ENCODE results near the gene CRNKL1.

Gene CRNKL1

DNA sequence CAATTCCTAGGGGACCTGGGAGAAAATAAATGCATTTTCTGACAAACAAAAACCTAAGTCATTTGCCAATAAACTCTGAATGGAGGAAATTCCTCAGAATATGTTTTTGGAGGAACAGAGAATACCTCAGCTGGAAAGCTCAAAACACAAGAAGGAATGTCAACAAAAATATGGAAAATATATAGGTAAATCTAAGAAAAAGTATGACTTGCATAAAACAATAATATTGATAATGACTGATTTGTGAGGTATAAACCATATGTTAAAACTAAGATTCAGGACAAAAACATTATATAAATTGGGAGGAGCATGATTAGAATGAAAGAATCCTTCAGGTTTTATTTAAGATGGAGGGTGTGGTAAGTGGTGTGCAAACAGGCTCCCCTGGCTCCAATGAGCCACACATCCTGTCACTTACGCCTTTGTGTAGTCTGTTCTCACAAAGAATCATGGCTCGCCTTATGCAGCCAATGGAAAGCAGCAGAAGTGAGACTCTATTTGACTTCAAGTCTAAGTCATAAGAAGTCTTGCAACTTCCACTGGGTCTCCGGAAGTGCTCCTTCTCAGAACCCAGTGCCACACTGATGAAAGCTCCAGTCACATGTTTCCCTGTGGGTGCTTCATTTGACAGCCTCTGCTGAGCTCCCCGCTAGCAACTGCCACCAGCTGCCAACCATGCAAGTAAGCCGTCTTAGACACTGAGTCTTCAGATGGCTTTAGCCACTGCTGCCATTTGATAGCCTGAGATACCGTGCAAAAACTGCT is 8.2 kb upstream of the CRNKL1 start:
- no peak for DNase-seq

DNA sequence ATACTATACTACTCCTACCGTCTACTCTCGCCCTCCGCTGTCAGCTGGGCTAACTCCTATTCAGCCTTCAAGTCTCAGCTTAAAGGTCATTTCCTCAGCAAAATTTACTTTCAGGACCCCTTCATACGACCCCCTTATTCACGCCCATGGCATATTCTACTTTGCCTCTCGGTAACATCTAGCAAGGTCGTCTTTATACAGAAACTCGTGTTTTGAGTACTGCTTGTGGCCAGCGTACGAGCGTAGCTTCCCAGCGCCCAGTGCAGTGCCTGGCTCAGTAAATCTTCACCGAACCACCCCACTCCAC is 546 bp downstream of the CRNKL1 start:
- no peak for DNase-seq

DNA sequence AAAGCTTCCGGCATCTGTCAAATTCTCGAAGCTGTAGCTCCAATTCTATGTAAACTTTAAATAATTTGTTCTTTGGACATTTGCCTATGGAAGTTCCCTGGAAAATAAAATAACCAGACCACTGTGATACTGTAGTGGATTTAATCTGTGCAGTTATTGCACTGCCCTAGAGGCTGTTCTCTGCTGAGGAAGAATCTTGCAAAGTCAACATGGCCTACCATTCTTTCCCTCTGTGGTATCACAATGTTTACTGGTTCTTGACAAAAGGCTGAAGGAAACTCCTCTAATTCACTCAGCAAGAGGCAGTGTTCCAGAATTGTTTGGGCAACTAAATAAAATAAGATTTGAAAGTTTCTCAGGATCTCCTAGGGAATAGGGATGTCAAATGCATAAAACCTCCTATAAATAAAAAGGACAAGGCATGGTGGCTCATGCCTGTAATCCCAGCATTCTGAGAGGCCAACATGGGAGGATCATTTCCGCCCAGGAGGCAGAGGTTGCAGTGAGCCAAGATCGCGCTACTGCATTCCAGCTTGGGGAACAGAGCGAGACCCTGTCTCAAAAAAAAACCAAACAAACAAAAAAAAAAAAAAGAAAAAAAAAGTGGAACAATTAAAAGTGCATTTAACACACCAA is 12.4 kb downstream of the CRNKL1 start:
- DNase-seq, result no peak

DNA sequence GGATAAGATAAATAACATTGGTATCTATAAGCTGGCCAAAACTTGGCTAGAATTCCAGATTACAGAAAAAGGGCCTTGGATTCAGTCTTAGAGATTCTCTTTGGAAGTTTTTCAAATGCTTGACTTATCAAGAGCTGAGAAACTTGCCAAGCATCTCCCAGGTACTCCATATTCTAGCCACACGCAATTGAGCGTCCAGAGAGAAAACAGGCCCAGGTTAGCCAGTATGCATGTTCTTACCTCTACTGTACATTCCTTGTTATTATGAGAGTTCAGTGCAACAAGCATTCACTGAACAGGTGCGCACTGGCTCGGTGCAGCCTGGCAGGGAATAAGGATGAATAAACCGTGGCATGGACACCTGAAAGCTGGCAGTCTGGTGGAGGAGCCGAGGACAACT is 13.7 kb downstream of the CRNKL1 start:
- DNase-seq, result no peak

DNA sequence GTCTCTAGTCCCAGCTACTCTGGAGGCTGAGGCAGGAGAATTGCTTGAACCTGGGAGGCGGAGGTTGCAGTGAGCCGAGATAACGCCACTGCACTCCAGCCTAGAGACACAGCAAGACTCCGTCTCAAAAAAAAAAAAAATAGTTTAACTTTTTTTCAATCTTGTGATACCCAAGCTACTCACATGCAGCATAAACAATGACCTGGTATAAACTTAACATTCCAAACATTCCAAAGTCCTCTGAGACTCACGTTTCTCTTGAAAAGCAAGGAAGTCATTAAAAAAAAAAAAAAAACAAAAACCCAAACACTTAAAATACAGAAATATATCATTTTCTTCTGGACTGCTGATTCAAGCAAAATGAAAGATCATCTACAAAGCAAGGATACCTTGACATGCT is 14.3 kb downstream of the CRNKL1 start:
- no peak for DNase-seq

DNA sequence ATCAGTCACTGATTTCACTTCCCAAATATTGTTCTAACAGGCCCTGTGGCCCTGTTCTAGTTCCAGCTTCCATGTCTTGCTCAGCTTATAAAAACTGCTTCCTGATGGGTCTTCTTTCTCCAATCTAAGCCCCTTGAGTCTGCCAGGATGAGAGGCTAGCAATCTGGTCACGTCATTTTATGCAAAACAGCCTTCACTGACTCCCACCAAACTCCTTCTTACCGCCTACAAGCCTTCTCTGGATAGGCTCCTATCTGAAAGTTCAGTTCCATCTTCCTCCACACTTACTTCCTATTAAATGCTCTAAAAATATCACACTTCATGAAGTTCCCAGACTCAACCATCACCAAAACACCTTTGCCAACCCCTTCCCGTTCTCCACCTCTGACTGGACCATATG is 15.5 kb downstream of the CRNKL1 start:
- no peak for DNase-seq

DNA sequence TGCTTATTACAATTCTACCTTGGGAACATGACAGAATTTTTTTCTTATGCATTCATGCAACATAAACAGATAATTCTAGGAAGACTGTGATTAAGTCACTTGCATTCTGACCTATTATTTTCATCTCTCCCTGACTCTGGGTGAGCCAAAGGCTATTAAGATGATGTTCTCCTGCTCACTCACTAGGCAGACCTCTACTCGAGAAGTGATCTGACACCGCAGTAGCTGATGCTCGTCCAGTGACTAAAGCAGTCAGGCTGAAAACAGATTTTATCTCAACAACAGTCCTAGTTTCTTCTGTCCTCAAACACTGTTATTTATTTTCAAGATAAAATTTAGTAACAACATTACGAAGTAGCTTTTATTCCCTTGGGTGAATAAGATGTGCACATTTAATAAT is 17.8 kb downstream of the CRNKL1 start:
- no peak for DNase-seq

DNA sequence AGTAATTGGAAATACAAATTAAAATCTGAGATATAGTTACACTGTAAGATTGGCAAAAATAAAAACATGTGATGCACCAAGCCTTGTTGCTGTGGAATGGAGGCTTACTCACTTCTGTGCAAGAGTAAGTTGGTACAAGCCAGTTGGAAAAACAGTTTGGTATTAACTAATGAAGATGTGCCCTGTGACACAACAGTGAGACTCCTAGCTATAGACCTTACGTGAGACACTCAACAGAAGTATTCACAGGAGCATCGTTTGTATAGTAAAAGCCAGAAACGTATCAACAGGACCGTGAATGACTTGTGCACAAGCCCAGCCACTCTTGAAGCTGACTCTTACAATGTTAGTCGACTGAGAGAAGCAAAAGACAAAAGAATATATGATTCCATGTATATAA is 20.5 kb downstream of the CRNKL1 start:
- DNase-seq, result no peak

DNA sequence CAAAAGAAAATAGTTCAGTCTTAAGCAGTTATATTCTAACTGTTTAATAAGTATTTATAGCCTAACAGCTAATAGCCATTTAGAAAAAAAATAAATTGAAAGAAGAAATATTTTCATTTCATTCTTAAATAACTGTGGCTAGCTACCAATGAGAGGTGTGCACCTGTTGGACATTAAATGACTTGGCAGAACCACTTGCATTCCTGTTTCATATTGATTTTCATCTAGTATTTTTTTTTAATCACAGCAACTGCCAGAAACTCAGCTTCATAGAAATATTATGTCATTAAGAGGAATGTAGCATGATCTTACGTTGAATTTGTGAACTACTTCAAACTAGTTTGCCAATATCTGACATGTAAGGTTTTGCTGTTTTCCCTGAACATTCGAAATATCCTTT is 25.0 kb downstream of the CRNKL1 start:
- DNase-seq, result no peak

DNA sequence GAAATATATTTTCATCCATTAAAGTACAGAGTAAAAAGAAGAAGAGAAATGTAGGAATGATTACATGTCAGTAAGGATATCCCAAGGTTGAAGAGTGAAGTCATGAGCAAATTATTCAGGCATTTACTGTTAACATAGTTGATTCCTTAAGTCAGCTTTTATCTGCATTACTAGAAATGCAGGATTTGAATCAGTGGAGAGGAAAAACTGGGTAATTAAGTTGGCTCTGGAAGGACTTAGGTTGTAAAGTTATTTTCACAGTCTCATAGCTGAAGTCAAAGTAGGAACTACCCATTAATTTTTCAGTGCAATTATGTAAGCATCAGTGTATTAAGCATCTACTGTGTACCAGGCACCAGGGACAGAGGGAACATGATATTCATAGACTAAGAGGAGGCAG is 27.3 kb downstream of the CRNKL1 start:
- no peak for DNase-seq

DNA sequence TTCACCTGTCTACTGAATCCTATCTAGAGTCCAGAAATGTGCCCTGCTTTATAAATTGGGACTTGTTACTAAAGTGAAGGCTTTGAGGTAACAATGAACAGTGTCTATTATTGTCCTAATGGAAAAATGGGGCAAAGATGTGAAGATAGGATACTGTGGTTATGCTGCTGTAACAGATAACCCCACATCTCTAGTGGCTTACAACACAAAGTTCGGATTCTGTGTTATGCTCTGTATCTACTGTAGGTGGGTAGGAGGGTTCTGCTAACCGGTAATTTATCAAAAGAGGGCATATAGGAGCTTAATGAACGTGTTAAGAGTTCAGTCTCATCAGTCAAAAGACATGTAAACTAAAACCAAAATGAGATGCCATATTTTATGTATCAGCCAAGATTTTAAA is 28.9 kb downstream of the CRNKL1 start:
- DNase-seq, result no peak

DNA sequence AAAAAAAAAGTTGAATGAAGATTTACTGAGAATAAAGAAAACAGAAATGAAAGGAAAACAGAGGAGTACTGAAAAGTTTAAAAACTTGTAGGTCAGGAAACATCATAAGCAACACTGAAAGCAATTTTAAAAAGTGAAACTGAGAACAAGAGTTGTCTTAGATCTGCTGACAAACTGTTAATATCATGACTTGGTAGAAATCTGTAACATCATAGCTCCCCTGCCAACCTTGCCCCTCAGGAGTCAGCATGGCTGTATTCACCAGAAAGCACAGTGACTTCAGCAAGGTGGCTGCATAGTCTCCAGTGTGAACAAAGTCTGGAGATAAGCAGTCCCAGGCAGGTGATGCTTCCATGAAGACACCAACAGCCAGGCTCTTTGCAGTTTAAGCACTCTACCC is 29.8 kb downstream of the CRNKL1 start:
- DNase-seq, result no peak

DNA sequence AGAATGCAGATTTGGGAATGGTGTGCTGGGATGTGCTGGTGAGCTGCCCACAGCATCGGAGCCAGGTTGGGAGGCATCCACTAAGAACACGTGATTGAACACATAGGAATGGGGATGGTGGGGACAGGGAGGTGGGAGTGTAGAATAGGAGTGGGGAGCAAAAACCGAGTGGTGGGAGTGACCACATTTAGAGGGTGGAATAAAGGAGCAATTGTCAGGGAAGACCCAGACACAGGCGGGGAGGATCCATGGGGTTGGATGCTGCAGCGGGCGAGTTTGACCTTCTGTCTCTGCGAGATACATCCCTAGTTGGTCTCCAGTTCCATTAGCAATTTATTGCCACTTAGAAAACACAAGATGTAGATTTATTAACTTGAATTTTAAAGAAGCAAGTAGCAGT is 30.4 kb downstream of the CRNKL1 start:
- no peak for DNase-seq

DNA sequence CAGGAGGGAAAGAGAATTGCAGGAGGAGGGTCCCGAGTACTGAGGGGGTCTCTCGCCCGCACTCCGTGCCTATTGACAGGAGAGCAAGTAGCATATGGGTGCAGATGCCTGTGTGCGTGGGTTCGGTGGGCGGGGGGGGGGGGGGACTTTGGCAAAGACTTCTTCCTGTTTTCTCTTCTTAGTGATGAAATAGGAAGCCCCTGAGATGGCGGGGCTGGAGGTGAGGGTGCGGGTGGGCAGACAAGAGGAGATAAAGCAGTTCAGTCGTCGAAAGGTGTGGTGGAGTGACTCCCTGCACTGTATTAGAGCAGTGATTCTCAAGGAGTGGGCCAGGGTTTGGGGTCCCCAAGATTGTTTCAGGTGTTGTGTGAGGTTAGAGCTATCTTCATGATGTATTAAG is 31.4 kb downstream of the CRNKL1 start:
- DNase-seq, result no peak

DNA sequence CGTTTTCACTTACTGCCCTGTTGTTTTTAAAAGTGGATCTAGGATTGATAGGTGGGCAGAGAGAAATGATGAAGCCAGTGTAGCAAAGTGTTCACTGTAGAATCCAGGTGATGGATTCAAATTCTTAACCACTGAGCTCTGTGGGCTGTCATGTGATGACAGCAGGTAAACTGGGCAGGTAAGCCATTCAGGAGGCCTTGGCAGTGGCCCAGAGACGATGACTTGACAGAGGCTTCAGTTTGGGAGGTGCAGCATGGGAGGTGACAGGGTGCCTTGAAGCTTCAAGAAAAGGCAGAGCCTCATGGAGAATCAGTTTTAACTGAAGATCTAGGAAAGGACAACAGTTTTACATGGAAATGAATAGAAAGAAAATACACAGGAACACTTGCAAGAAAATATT is 33.1 kb downstream of the CRNKL1 start:
- no peak for DNase-seq

DNA sequence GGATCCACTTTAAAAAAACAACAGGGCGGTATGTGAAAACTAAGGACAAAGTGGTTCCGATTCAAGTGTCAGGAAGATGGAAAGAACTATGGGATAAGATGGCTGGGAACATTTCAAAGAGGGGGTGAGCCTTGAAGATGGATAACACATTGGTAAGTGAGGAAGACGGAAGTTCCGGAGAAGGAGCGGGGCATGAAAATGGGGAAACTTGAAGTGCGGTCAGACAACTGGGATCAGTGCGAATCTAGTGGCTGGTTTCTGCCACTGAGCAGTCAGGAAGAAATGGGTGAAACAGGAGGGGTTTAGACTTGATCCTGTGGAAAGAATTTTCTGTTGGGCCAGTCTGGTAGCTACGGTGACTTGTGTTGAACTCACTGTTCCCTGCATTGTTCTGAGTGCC is 33.9 kb downstream of the CRNKL1 start:
- DNase-seq, result no peak

DNA sequence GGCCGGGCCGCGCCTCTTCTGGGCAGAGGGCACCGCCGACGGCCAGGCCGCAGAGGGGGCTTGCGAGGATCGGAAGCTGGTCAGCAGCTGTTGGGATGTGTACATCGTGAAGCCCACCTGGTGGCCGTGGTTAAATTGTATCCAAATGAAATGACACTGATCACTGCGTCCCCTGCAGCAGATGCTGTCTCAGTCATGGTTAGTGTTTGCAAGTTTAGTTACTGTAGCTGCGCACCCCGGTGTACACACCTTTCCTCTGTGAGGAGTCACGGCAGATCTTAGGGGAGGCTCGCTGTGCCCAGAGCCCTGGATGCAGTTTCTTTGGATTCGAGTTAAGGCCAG is 34.5 kb downstream of the CRNKL1 start:
- no peak for DNase-seq

DNA sequence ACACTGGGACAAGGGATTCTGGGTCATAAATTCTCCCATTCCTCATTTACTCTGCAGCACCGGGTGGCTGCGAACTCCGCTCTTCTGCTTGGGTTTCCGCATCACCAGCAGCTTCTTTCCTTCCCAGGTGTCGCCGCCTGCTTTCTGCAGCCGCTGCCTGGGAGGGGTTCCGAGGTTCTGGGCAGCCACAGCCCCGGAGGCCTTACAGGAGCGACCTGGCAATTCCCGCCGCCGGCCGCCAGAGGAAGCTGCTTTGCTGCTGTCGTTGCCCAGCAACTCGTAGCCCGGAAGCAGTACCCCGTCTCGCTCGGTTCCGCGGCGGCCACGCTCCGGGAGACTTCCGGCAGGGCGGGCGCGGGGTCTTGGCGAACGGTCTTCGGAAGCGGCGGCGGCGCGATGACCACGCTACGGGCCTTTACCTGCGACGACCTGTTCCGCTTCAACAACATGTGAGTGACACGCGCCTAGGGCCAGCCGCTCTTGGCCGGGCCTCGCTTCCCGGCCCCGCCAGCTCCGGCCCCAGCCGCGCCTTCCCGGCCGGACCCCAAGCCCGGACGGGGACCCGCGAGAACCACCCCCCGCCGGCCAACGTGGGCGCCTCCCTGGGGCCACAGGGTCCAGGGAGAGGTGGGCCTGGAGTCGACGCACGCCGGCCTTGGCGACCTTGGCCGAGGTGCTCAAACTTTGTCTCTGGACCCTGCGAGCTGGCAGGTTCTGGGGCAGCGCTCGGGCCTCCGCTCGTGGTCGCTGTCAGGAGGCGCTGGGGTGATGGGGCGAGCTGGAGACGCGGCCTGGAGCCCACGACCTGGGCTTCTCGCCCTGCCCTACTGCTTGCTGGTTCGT is 35.0 kb downstream of the CRNKL1 start, which contains the start of gene NAA20:
NAA20 (plus strand) TSS at position 362 of the 843 bp plus-strand sequence; CDS start at position 397, 35 bp downstream.
- peak; percentile 87 for DNase-seq

DNA sequence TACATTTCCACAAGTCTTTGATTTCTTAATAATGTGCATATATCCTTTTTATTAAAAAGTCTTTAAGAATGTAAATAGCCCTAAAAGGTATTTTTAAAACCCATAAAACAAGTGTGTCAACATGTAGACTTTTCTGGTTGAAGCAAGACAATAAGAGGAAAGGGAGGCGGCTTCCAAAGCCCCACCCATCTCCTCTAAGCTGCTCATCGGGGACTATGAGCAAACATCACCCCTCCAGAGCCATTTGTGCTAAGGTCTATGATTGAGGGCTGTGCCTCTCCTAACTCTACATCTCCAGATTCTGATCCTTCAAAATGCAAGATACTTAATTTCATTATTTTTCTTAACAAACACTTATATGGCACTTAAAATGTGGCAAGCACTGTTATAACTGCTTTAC is 37.6 kb downstream of the CRNKL1 start:
- DNase-seq, result no peak

DNA sequence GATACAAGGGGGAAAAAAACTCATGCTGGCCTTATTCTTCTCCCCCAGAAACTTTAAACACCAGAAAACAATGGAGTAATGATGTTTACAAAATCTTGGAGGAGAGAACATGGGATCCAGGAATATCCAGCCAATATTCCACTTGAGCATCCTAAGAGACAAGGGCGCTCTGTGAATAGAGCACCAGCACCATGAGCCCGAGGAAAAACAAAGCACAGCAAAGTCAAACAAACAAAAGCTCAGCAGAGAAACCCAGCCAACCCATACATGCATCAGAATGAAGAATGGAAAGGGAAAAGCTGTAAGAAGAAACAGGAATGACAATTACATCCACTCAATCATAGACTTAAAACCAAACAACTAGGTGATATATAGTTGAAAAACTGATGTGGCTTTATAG is 39.7 kb downstream of the CRNKL1 start:
- peak; percentile 29 for DNase-seq

DNA sequence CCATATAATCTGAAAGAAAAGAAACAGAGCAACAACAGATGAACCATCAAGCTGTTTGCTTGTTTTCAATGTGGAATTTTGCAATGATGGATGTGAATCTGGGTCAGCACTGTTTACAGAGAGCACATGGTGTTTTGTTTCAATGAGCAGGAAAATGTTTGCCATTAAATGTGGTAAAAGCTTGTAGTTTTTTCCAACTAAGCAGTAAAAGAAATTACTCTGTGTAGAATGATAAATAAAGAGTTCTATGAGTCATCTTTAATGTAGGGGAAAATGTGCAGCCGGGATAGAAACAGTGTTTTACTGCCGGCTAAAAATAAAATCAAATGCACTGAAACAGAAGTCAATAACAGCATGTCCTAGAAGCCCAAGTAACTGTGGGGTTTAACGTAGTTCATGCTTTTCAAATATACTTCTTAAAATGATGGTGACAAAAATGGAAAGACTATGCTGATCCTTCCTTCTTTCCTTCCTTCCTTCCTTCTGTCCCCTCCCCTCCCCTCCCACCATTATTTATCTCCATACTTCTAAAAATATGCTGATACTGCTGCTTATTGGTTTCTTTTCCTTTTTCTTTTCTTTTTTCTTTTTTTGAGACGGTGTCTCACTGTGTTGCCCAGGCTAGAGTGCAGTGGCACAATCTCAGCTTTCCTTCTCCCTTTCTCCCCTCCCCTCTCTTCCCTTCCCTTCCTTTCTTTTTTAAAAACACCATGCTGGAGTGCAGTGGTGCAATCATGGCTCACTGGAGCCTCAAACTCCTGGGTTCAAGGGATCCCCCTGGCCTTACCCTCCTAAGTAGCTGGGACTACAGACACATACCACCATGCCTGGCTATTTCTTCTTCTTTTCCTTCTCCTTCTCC is 41.4 kb downstream of the CRNKL1 start:
- DNase-seq, result peak; percentile 71

DNA sequence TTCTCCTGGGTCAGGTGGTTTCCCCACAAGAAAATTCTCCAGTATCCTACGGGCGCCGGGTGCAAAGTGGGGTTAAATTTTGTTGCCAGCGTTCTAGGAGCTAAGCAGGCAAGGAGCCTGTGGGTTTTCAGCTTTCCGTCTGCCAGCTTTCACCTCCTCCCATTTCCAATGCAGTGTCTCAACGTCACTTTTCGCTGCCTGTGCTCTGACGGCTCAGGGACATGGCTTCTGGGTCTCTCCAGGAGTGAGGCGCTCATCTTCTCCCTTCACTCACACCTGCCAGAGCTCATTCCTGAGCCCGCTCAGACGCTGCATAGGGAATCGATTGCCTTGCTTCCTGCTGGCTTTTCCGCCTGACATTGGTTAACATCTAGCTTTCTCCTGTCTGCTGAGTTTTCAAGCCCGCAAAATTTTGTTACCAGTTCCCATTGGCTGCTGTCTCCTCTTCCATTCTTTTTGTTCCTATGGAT is 42.4 kb downstream of the CRNKL1 start:
- peak; percentile 77 for DNase-seq

DNA sequence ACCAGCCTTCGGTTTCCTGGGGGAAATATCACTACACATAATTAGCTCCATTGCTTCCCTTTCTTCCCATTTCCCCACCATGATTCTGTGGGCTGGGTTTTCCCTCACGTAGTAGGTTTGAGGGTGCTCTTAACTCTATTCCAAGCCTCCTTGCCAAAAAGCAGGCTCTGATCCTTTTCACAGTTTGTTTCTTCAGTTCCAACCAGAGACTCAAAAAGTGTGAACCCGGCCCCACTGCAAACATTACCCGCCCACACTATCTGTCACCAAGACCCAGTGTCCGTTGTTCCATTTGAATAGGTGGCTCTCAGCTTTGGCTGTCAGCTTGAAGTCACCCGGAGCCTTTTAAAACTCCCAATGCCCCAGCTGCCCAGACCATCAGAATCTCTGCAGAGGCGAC is 46.9 kb downstream of the CRNKL1 start:
- DNase-seq, result no peak

Data from NCI-H1092 treated with DMSO at 0.1 percent for 48 hours (cell line).